Astrocyte (in vitro differentiated cells and primary cell): ENCODE results near the gene RAB35. TPM values are rescaled to one million over a fixed set of nuclear protein-coding genes. Genes with fewer than 3 reads are reported as not detected.

ENCODE experiments used
- DNase-seq: peaks from one replicate; pipeline ENCODE4 v3.0.0-alpha.2; 2010; ENCODE audit warnings: low read depth
- FAIRE-seq: peaks from 2 replicates; lab custom pipeline; 2011; peaks lifted over from hg19 to GRCh38; lab: Jason Lieb, UNC
- H2AFZ ChIP-seq: 2 replicates; pipeline ENCODE4 v1.6.0; 2012; ENCODE audit warnings: low read depth, low read length, inconsistent platforms
- H3K27ac ChIP-seq: 2 replicates; pipeline ENCODE4 v1.5.1; 2011; ENCODE audit warnings: low read depth, low read length, inconsistent platforms
- H3K27me3 ChIP-seq: 2 replicates; pipeline ENCODE4 v1.6.0; 2011; ENCODE audit warnings: low read length, inconsistent platforms; ENCODE audit not compliant: insufficient read depth
- H3K36me3 ChIP-seq: 2 replicates; pipeline ENCODE4 v1.5.1; 2011; ENCODE audit warnings: low read length, inconsistent platforms; ENCODE audit not compliant: insufficient read depth
- H3K4me1 ChIP-seq: 2 replicates; pipeline ENCODE4 v1.5.1; 2011; ENCODE audit warnings: low read length, inconsistent platforms; ENCODE audit not compliant: insufficient read depth
- H3K4me2 ChIP-seq: 2 replicates; pipeline ENCODE4 v1.6.0; 2012; ENCODE audit warnings: low read length, inconsistent platforms
- H3K4me3 ChIP-seq: 2 replicates; pipeline ENCODE4 v1.5.1; 2011; ENCODE audit warnings: low read depth, mild to moderate bottlenecking, low read length, inconsistent platforms; ENCODE audit not compliant: insufficient read depth
- H3K79me2 ChIP-seq: 2 replicates; pipeline ENCODE4 v1.6.0; 2012; ENCODE audit warnings: mild to moderate bottlenecking, low read length, inconsistent platforms; ENCODE audit not compliant: insufficient read depth
- H3K9ac ChIP-seq: 2 replicates; pipeline ENCODE4 v1.6.0; 2012; ENCODE audit warnings: mild to moderate bottlenecking, low read length, inconsistent platforms
- H3K9me3 ChIP-seq: 2 replicates; pipeline ENCODE4 v1.5.1; 2012; ENCODE audit warnings: low read depth, mild to moderate bottlenecking, low read length, inconsistent platforms; ENCODE audit not compliant: insufficient read depth
- H4K20me1 ChIP-seq: 2 replicates; pipeline ENCODE4 v1.6.0; 2012; ENCODE audit warnings: low read length, inconsistent platforms; ENCODE audit not compliant: insufficient read depth
- H3K27ac Mint-ChIP-seq: one replicate; pipeline ENCODE4 v1.8.0; 2021; ENCODE audit warnings: mild to moderate bottlenecking, mixed read lengths; ENCODE audit not compliant: unreplicated experiment
- H3K27me3 Mint-ChIP-seq: one replicate; pipeline ENCODE4 v1.8.0; 2021; ENCODE audit warnings: low read depth, mixed read lengths; ENCODE audit not compliant: unreplicated experiment
- H3K36me3 Mint-ChIP-seq: one replicate; pipeline ENCODE4 v1.8.0; 2021; ENCODE audit warnings: low read depth, mixed read lengths; ENCODE audit not compliant: unreplicated experiment
- H3K4me1 Mint-ChIP-seq: one replicate; pipeline ENCODE4 v1.8.0; 2021; ENCODE audit warnings: low read depth, mixed read lengths; ENCODE audit not compliant: unreplicated experiment
- H3K4me3 Mint-ChIP-seq: one replicate; pipeline ENCODE4 v1.8.0; 2021; ENCODE audit warnings: mild to moderate bottlenecking, moderate library complexity, mixed read lengths; ENCODE audit not compliant: unreplicated experiment
- H3K9me3 Mint-ChIP-seq: one replicate; pipeline ENCODE4 v1.8.0; 2021; ENCODE audit warnings: mild to moderate bottlenecking, mixed read lengths; ENCODE audit not compliant: unreplicated experiment
- CTCF ChIP-seq: IDR thresholded peaks from 2 replicates; pipeline ENCODE4 v1.5.1; 2011; ENCODE audit warnings: low read depth, mild to moderate bottlenecking, inconsistent platforms, low read length, moderate library complexity; ENCODE audit not compliant: insufficient read depth
- EZH2 ChIP-seq: IDR thresholded peaks from 2 replicates; pipeline ENCODE4 v1.6.1; 2012; ENCODE audit warnings: mild to moderate bottlenecking, low read length, inconsistent platforms; ENCODE audit not compliant: insufficient read depth
- total RNA-seq: library from RNA; stranded (reverse); gene quantifications from 2 replicates; pipeline ENCODE4 v1.2.1, GENCODE V29; 2021

Gene RAB35
- total RNA-seq, 1 donor from 2014 or later, result 63.3 TPM

GRCh38 chr12:120085920-120086645 lies 30.5 kb downstream of the RAB35 start:
- Histone ChIP-seq H2AFZ (no peak overlapping the region), H3K9me3 (no peaks in the 10 kb centered on the region), H4K20me1 (peaks cover 2% of the 10 kb centered on the region), H3K36me3 (no peaks in the 10 kb centered on the region), H3K4me3 (no peak overlapping the region), H3K4me2 (peak overlapping the region; percentile 88), H3K9ac (peak overlapping the region; percentile 73), H3K27ac (peak overlapping the region; percentile 52), H3K27me3 (no peaks in the 10 kb centered on the region), H3K4me1 (peaks cover 5% of the 10 kb centered on the region), H3K79me2 (no peaks in the 10 kb centered on the region)
- H3K27me3 Mint-ChIP-seq, result no peaks in the 10 kb centered on the region
- H3K4me3 Mint-ChIP-seq, result no peak overlapping the region
- DNase-seq (no peak), FAIRE-seq (no peak)
- peaks cover 4% of the 10 kb centered on the region for H3K4me1 Mint-ChIP-seq
- TF ChIP-seq EZH2 (no peak), CTCF (no peak)
- H3K9me3 Mint-ChIP-seq, result peaks cover 1% of the 10 kb centered on the region
- H3K27ac Mint-ChIP-seq, result peak overlapping the region; percentile 69
- peaks cover 2% of the 10 kb centered on the region for H3K36me3 Mint-ChIP-seq

DNA sequence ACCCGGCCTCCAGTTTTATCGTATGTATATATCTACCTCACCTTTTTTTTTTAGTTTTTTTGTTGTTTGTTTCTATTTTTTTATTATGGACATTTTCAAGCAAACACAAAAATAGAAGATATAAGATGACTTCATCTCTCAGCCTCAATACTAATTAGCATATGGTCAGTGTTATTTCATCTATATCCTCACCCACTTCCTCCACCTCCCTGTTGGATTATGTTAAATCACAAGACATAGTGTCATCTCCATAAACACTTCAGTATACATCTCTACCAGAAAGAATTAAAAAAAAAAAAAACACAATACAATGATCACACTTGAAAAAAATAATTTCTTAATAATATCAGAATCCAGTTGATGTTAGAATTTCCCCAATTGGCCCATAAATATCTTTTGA lies 34.9 kb downstream of the RAB35 start:
- Histone ChIP-seq H3K36me3 (no peaks in the 10 kb centered on the region), H3K4me1 (no peaks in the 10 kb centered on the region), H3K9ac (no peak overlapping the region), H3K79me2 (no peaks in the 10 kb centered on the region), H2AFZ (no peak overlapping the region), H3K9me3 (no peaks in the 10 kb centered on the region), H4K20me1 (no peaks in the 10 kb centered on the region), H3K4me2 (no peak overlapping the region), H3K4me3 (no peak overlapping the region), H3K27ac (no peak overlapping the region), H3K27me3 (peaks cover 4% of the 10 kb centered on the region)
- Mint-ChIP-seq H3K9me3 (peaks cover 1% of the 10 kb centered on the region), H3K36me3 (no peaks in the 10 kb centered on the region), H3K4me3 (no peak overlapping the region), H3K4me1 (peaks cover 4% of the 10 kb centered on the region), H3K27ac (no peak overlapping the region), H3K27me3 (peaks cover 7% of the 10 kb centered on the region)
- FAIRE-seq, result no peak
- no peak for DNase-seq
- TF ChIP-seq CTCF (no peak), EZH2 (no peak)
